Adrenal gland (tissue), 12 donors: ENCODE results near the gene FBXL19. TPM values are rescaled to one million over a fixed set of nuclear protein-coding genes. Genes with fewer than 3 reads are reported as not detected.

Source experiments
- DNase-seq, 7 donors: peaks; one replicate each; pipeline ENCODE4 v3.0.0-alpha.2; 2019 to 2020
- H3K27ac ChIP-seq, 5 donors: fragments of 200-600 bp; sonication (generic) in 4 of 5; 1 replicate in 3 of 5; 2 replicates in 2 of 5; pipeline versions ENCODE4 v1.5.1 to v1.8.0; 2016 to 2020; ENCODE audit warnings: mild to moderate bottlenecking in 1 of 5
- H3K27me3 ChIP-seq: fragments of 200-600 bp; 2 replicates; pipeline ENCODE4 v1.8.0; 2021
- H3K36me3 ChIP-seq, 2 donors: fragments of 200-600 bp; replicated peaks in 1 of 2; 1 replicate in 1 of 2; 2 replicates in 1 of 2; pipeline versions ENCODE4 v1.5.1 to v1.8.0; 2018 to 2022
- H3K4me1 ChIP-seq, 2 donors: fragments of 200-600 bp; replicated peaks in 1 of 2; 1 replicate in 1 of 2; 2 replicates in 1 of 2; pipeline versions ENCODE4 v1.5.1 to v1.8.0; 2018 to 2021
- H3K4me3 ChIP-seq, 4 donors: fragments of 200-600 bp; sonication (generic) in 3 of 4; one replicate each; pipeline ENCODE4 v1.5.1; 2016 to 2018
- H3K9me3 ChIP-seq, 3 donors: fragments of 200-600 bp; sonication (generic) in 1 of 3; replicated peaks in 1 of 3; 1 replicate in 2 of 3; 2 replicates in 1 of 3; pipeline versions ENCODE4 v1.5.1 to v1.8.0; 2016 to 2021
- POLR2A ChIP-seq, 2 donors: fragments of 450-650 bp; IDR thresholded peaks; one replicate each; pipeline ENCODE4 v1.6.1; 2017; ENCODE audit warnings: antibody characterized with exemption in 2 of 2, mild to moderate bottlenecking in 2 of 2, moderate library complexity in 1 of 2
- WGBS, 4 donors: extraction: QIAGEN DNeasy Blood & Tissue Kit in 2 of 4; methylation state at CpG; one replicate each; pipeline versions ENCODE4 v1.1.5 to v1.1.7; 2013 to 2017; 5-methylcytosine and 5-hydroxymethylcytosine counted together
- intact Hi-C, 2 donors: fragments of 100-400 bp; cut with DNase I; formaldehyde crosslinking; loops; one replicate each; pipeline versions ENCODE4 v1.14.1 to v1.15.0; 2022 to 2023
- microRNA counts, 2 donors: library from miRNA; unstranded; fragments of <30 nt; microRNA quantifications; one replicate each; lab custom pipeline; 2016
- microRNA-seq, 3 donors: library from miRNA; unstranded; fragments of <30 nt; microRNA quantifications; one replicate each; pipeline ENCODE4, GENCODE V29; 2017 to 2020
- polyA plus RNA-seq, 3 donors: library from polyadenylated mRNA; stranded (reverse); fragments of 200-250 nt in 2 of 3; fragments of 350-450 nt in 1 of 3; fragmentation: Illumina TruSeq in 1 of 3; extraction: RNeasy Lipid Tissue Mini Kit (QIAGEN cat#74804) in 1 of 3; gene quantifications; one replicate each; pipeline ENCODE4 v1.2.3, GENCODE V29; 2013 to 2014
- small RNA-seq, 2 donors: library from RNA; depleted of rRNA; stranded (forward); fragments of <200 nt; gene quantifications; one replicate each; pipeline ENCODE3, GENCODE V24; 2016
- total RNA-seq, 9 donors: library from RNA; depleted of rRNA in 4 of 9; stranded (reverse); fragments of >200 nt in 4 of 9; fragments of 120-200 nt in 1 of 9; fragmentation: NEBNext Ultra II Directional in 1 of 9; extraction: Animal tissue kit (Norgen Biotek cat#: 25700) in 1 of 9; gene quantifications; one replicate each; pipeline versions ENCODE4 v1.1.0 to v1.2.4, GENCODE V29; 2013 to 2023
- TF ChIP-seq, protein P1 (sequence below), 6 experiments: fragments of 450-650 bp in 4 of 6; fragments of 200-600 bp in 2 of 6; sonication (generic) in 1 of 6; IDR thresholded peaks; 1 replicate in 5 of 6; 2 replicates in 1 of 6; pipeline versions ENCODE4 v1.5.1 to v1.8.0; 2016 to 2021; ENCODE audit warnings: antibody characterized with exemption in 6 of 6, mild to moderate bottlenecking in 2 of 6, moderate library complexity in 1 of 6
- donor health status: healthy with polysubstance abuse.
- donor health status: Bipolar disorder and iron deficiency.
- donor health status: DM: yes; HTN: yes; CAD: no.
- donor health status: DM: no; HTN: no; CAD: no.
- donor health status: DM: no; HTN: no; CAD: no.
- donor health status: DM: yes; HTN: yes; CAD: no.

The FBXL19 gene
- total and polyA plus RNA-seq, 12 donors, result 1.6 to 74.1 (median 12.5) TPM

DNA sequence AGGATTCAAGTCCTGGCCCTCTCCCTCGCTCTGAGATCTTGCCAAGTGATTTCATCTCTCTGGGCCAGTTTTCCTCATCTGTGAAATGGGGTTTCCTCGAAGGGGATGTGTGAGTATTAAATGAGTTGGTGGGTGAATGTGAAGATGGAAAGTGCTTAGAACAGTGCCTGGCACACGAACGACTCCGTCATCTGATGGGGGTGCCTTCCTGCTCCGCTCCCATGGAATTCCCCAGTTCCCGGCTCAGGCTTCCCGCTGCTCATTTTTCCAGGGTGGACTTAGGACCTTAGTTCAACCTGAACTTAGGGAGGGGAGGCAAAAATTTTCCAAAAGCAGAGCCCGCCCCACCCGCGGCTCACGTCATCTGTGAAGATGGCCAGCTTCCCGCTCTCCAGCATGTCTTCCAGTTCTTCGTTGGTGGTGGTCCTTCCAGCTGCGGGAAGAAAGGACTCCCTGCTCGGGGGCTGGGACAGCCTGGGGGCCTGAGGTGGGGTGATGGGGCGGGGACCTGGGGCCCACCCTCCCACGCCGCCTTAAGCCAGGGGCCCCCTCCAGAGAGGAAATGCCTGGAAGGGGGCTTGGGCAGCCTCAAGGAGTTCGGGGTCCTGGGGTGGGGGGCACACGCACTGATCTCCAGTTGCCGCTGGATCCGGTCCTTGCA lies 73.1 kb downstream of the FBXL19 start:
- Histone ChIP-seq H3K4me1 (peaks cover 15 to 21% of the 10 kb centered on the region in 2 donors), H3K27me3 (no peaks in the 10 kb centered on the region), H3K4me3 (peak overlapping the region in 2 of 4 donors; percentile 29 to 60), H3K27ac (peak overlapping the region in 1 of 5 donors; percentile 90), H3K36me3 (no peaks in the 10 kb centered on the region), H3K9me3 (no peaks in the 10 kb centered on the region)
- TF ChIP-seq, protein P1, sequence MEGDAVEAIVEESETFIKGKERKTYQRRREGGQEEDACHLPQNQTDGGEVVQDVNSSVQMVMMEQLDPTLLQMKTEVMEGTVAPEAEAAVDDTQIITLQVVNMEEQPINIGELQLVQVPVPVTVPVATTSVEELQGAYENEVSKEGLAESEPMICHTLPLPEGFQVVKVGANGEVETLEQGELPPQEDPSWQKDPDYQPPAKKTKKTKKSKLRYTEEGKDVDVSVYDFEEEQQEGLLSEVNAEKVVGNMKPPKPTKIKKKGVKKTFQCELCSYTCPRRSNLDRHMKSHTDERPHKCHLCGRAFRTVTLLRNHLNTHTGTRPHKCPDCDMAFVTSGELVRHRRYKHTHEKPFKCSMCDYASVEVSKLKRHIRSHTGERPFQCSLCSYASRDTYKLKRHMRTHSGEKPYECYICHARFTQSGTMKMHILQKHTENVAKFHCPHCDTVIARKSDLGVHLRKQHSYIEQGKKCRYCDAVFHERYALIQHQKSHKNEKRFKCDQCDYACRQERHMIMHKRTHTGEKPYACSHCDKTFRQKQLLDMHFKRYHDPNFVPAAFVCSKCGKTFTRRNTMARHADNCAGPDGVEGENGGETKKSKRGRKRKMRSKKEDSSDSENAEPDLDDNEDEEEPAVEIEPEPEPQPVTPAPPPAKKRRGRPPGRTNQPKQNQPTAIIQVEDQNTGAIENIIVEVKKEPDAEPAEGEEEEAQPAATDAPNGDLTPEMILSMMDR (IDR thresholded peaks at IDR 0.05), result no peak
- TF ChIP-seq POLR2A (IDR thresholded peaks at IDR 0.05), result no peak
- no peak for DNase-seq
- 42 to 59% (median 45%) methylated on average over 13 to 23 of the region's 23 CpGs for WGBS, 4 donors
- intact Hi-C loops, result no loop called here

DNA sequence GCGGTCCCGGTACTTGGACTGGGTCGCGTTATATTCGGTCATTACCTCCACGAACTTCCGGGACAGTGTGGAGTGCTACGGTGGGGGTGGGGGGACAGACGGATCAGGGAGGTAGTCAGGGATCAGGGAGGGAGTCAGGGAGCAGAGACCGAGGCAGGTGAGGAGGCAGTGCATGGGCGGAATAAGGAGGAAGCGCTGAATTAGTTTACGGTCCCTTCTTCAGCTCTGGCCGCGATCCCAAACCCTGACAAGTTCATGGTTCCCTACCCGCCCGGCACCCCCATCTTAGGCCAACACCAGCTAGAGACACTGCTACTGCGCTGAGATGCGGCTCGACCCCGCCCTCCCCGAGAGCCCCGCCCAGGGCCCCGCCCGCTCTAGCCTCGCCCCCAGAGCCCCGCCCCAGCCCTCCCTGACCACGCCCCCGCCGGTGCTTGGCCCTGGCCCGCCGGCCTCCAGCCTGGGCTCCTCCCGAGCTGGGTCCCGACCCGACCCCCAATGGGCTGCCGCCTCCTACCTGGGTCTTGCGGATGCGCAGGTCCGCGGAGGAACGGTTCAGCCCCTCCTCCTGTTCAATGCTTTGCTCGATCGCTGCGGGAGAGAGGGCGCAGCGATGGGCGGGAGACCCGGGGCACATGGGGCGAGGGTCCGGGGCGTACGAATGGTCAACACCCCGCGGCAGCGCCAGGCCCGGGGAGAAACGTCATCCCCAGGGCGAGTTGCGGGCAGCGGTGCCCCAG lies 73.8 kb downstream of the FBXL19 start:
- peak; percentile 78 to 88 (median 84) for DNase-seq
- H3K27me3 ChIP-seq, result no peaks in the 10 kb centered on the region
- peak overlapping the region in 2 of 4 donors; percentile 29 to 60 for H3K4me3 ChIP-seq
- no peaks in the 10 kb centered on the region for H3K36me3 ChIP-seq
- 6 to 12% (median 8%) methylated on average over 22 to 60 of the region's 60 CpGs for WGBS, 4 donors
- no peaks in the 10 kb centered on the region for H3K9me3 ChIP-seq
- TF ChIP-seq POLR2A (IDR thresholded peaks at IDR 0.05), result peak; percentile 44 to 48
- TF ChIP-seq, protein P1 (IDR thresholded peaks at IDR 0.05), result no peak
- H3K27ac ChIP-seq, result peak overlapping the region; percentile 38 to 90 (median 80)
- H3K4me1 ChIP-seq, result peaks cover 15 to 21% of the 10 kb centered on the region in 2 donors
- intact Hi-C loops, result no loop called here

DNA sequence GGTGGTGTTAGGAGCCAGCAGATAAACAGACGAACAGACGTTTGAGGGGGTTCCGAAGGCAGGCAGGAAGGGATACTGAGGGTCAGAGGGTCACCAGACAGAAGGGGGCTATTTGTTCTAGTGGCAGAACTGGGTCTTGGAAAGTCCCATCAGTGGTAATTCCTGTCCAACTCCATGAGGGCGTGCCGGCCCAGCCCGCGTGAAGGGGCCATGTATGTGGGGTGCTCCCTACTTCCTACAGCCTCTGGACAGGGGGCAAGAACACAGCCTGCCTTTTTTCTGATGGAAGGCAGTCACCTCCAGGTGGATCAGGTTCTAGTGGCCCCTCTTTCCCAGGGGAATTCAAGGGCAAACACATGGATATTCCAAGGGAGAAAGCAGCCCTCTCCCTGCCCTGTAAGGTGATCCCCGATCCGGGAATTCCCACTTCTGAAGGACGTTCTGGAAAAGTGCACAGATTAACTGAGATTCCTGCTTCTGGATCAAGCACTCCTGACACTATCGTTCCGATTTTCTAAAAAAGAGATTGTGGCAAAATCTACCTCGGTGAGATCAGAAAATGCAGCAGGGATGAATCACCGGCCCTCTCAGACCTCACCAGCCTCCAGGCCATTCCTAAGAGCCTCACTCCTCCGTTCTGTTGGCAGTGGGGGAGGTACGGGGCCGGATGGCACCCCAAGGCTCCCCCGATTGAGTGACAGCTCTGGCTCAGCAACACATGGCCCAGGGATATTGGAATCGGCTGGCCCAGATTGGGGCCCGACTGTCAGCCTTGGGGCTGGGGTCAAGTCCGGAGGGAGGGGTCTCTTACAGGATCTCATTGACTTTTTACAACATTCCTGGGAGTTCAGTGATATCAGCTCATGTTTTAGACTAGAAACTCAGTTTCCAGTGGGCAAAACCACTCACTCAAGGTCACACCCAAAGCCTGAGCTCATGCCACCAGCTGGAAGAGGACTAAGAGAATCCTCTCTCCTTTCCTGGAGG lies 74.6 kb downstream of the FBXL19 start:
- TF ChIP-seq, protein P1 (IDR thresholded peaks at IDR 0.05), result no peak
- peak in 1 of 2 donors; percentile 51 for TF ChIP-seq POLR2A (IDR thresholded peaks at IDR 0.05)
- intact Hi-C loops, result no loop called here
- Histone ChIP-seq H3K36me3 (no peaks in the 10 kb centered on the region), H3K27ac (peak overlapping the region; percentile 38 to 90 (median 80)), H3K4me1 (peaks cover 15 to 21% of the 10 kb centered on the region in 2 donors), H3K4me3 (peak overlapping the region in 2 of 4 donors; percentile 29 to 60), H3K27me3 (no peaks in the 10 kb centered on the region), H3K9me3 (no peaks in the 10 kb centered on the region)
- peak in 6 of 7 donors; percentile 67 to 75 (median 69) for DNase-seq
- 46 to 57% (median 53%) methylated on average over 10 to 21 of the region's 21 CpGs for WGBS, 4 donors

MicroRNA genes within 50 kb of the gene (microRNA counts, 767-probe panel; counts per million panel counts)
- microRNA hsa-miR-762 (lab: Ali Mortazavi, UCI), result 0 counts per million in 2 donors

Small RNAs within 50 kb of the gene (microRNA-seq; reads per million reads assigned to microRNA genes)
- gene MIR4519 (0.85 to 2.3 (median 0.89) reads per million in 3 donors), gene MIR762 (0 to 1.1 (median 0) reads per million in 3 donors)

Small RNAs within 50 kb of the gene (small RNA-seq; reads per million reads assigned to genes)
- gene AC135048.1 (0 reads per million in 2 donors), gene MIR4519 (0 reads per million in 2 donors), gene MIR762 (0 reads per million in 2 donors)

Other genes with a start within 250 kb of the FBXL19 start
- 10 to 100 TPM in 8 of 9 donors, 1 to 10 TPM in 1; 7.8 to 82.4 (median 48.7) TPM for gene SRCAP, start 224.4 kb upstream of the FBXL19 start, total RNA-seq
- gene SRCAP, start 224.4 kb upstream of the FBXL19 start, polyA plus RNA-seq, result 10 to 100 TPM in 2 of 3 donors, 1 to 10 TPM in 1; 3.7 to 48.1 (median 19.7) TPM
- 10 to 100 TPM; 25.4 to 48.3 (median 34.3) TPM for gene PHKG2, start 175.1 kb upstream of the FBXL19 start, total RNA-seq
- 10 to 100 TPM; 18.7 to 82.8 (median 58.5) TPM for gene PHKG2, start 175.1 kb upstream of the FBXL19 start, polyA plus RNA-seq
- 10 to 100 TPM in 3 of 9 donors, 1 to 10 TPM in 6; 2.3 to 22.1 (median 7.9) TPM for gene CFAP119, start 161.5 kb upstream of the FBXL19 start, total RNA-seq
- 10 to 100 TPM in 2 of 3 donors, 1 to 10 TPM in 1; 6.3 to 37.6 (median 24.6) TPM for gene CFAP119, start 161.5 kb upstream of the FBXL19 start, polyA plus RNA-seq
- gene RNF40, start 161.2 kb upstream of the FBXL19 start, total RNA-seq, result 100 to 1,000 TPM in 8 of 9 donors, 10 to 100 TPM in 1; 86.9 to 164 (median 108) TPM
- 100 to 1,000 TPM; 121 to 143 (median 137) TPM for gene RNF40, start 161.2 kb upstream of the FBXL19 start, polyA plus RNA-seq
- 10 to 100 TPM; 16.6 to 27.0 (median 24.2) TPM for gene ZNF629, start 136.4 kb upstream of the FBXL19 start, total RNA-seq
- 10 to 100 TPM in 2 of 3 donors, 1 to 10 TPM in 1; 7.9 to 14.7 (median 13.6) TPM for gene ZNF629, start 136.4 kb upstream of the FBXL19 start, polyA plus RNA-seq
- gene BCL7C, start 29.5 kb upstream of the FBXL19 start, total RNA-seq, result 10 to 100 TPM; 18.0 to 45.3 (median 30.9) TPM
- gene BCL7C, start 29.5 kb upstream of the FBXL19 start, polyA plus RNA-seq, result 10 to 100 TPM in 2 of 3 donors, 1 to 10 TPM in 1; 7.7 to 88.3 (median 50.1) TPM
- gene CTF1, start 27.0 kb upstream of the FBXL19 start, total RNA-seq, result 10 to 100 TPM in 4 of 9 donors, 1 to 10 TPM in 5; 2.1 to 13.9 (median 8.2) TPM
- gene CTF1, start 27.0 kb upstream of the FBXL19 start, polyA plus RNA-seq, result 1 to 10 TPM; 4.0 to 7.0 (median 4.7) TPM
- 100 to 1,000 TPM in 1 of 9 donors, 10 to 100 TPM in 8; 25.6 to 101 (median 86.3) TPM for gene ORAI3, start 25.5 kb downstream of the FBXL19 start, total RNA-seq
- 10 to 100 TPM; 19.5 to 60.5 (median 45.8) TPM for gene ORAI3, start 25.5 kb downstream of the FBXL19 start, polyA plus RNA-seq
- 10 to 100 TPM in 6 of 9 donors, 1 to 10 TPM in 3; 2.3 to 23.0 (median 11.6) TPM for gene SETD1A, start 34.2 kb downstream of the FBXL19 start, total RNA-seq
- gene SETD1A, start 34.2 kb downstream of the FBXL19 start, polyA plus RNA-seq, result 10 to 100 TPM in 2 of 3 donors, 1 to 10 TPM in 1; 8.7 to 40.1 (median 19.1) TPM
- 10 to 100 TPM in 8 of 9 donors, 1 to 10 TPM in 1; 2.7 to 78.8 (median 35.5) TPM for gene HSD3B7, start 61.6 kb downstream of the FBXL19 start, total RNA-seq
- gene HSD3B7, start 61.6 kb downstream of the FBXL19 start, polyA plus RNA-seq, result 10 to 100 TPM; 11.1 to 46.3 (median 24.3) TPM
- 1 to 10 TPM in 5 of 9 donors, under 1 TPM in 2, not detected in 2; 0.17 to 2.5 (median 2.0) TPM for gene STX1B, start 87.1 kb downstream of the FBXL19 start, total RNA-seq
- gene STX1B, start 87.1 kb downstream of the FBXL19 start, polyA plus RNA-seq, result 1 to 10 TPM in 2 of 3 donors, under 1 TPM in 1; 0.71 to 5.3 (median 1.2) TPM
- gene STX4, start 110.0 kb downstream of the FBXL19 start, total RNA-seq, result 10 to 100 TPM; 25.0 to 99.5 (median 34.4) TPM
- 100 to 1,000 TPM in 2 of 3 donors, 10 to 100 TPM in 1; 48.4 to 225 (median 152) TPM for gene STX4, start 110.0 kb downstream of the FBXL19 start, polyA plus RNA-seq
- 10 to 100 TPM in 8 of 9 donors, 1 to 10 TPM in 1; 2.4 to 29.5 (median 11.2) TPM for gene ZNF668, start 150.7 kb downstream of the FBXL19 start, total RNA-seq
- gene ZNF668, start 150.7 kb downstream of the FBXL19 start, polyA plus RNA-seq, result 10 to 100 TPM in 2 of 3 donors, 1 to 10 TPM in 1; 6.2 to 19.5 (median 11.7) TPM
- gene ZNF646, start 150.8 kb downstream of the FBXL19 start, total RNA-seq, result 10 to 100 TPM in 8 of 9 donors, 1 to 10 TPM in 1; 6.9 to 17.8 (median 13.9) TPM
- 10 to 100 TPM in 1 of 3 donors, 1 to 10 TPM in 2; 3.1 to 15.4 (median 3.7) TPM for gene ZNF646, start 150.8 kb downstream of the FBXL19 start, polyA plus RNA-seq
- gene PRSS53, start 165.4 kb downstream of the FBXL19 start, total RNA-seq, result 1 to 10 TPM in 4 of 9 donors, under 1 TPM in 5; 0.18 to 3.0 (median 0.89) TPM
- 10 to 100 TPM in 1 of 3 donors, 1 to 10 TPM in 1, under 1 TPM in 1; 0.29 to 11.0 (median 3.1) TPM for gene PRSS53, start 165.4 kb downstream of the FBXL19 start, polyA plus RNA-seq
- gene VKORC1, start 171.2 kb downstream of the FBXL19 start, total RNA-seq, result 100 to 1,000 TPM in 7 of 9 donors, 10 to 100 TPM in 2; 38.6 to 267 (median 154) TPM
- 100 to 1,000 TPM in 1 of 3 donors, 10 to 100 TPM in 2; 69.5 to 120 (median 82.1) TPM for gene VKORC1, start 171.2 kb downstream of the FBXL19 start, polyA plus RNA-seq
- gene BCKDK, start 184.8 kb downstream of the FBXL19 start, total RNA-seq, result 100 to 1,000 TPM in 5 of 9 donors, 10 to 100 TPM in 4; 27.0 to 181 (median 104) TPM
- gene BCKDK, start 184.8 kb downstream of the FBXL19 start, polyA plus RNA-seq, result 10 to 100 TPM; 30.6 to 32.1 (median 30.6) TPM
- gene KAT8, start 194.1 kb downstream of the FBXL19 start, total RNA-seq, result 10 to 100 TPM; 61.1 to 94.0 (median 83.5) TPM
- gene KAT8, start 194.1 kb downstream of the FBXL19 start, polyA plus RNA-seq, result 100 to 1,000 TPM in 1 of 3 donors, 10 to 100 TPM in 2; 45.0 to 148 (median 97.4) TPM
- 1 to 10 TPM in 1 of 9 donors, under 1 TPM in 4, not detected in 4; 0.41 to 1.8 (median 0.65) TPM for gene PRSS8, start 212.2 kb downstream of the FBXL19 start, total RNA-seq
- under 1 TPM in 2 of 3 donors, not detected in 1; 0.16 to 0.20 TPM for gene PRSS8, start 212.2 kb downstream of the FBXL19 start, polyA plus RNA-seq
- 10 to 100 TPM in 1 of 9 donors, 1 to 10 TPM in 7, under 1 TPM in 1; 0.89 to 18.3 (median 7.3) TPM for gene PRSS36, start 226.5 kb downstream of the FBXL19 start, total RNA-seq
- 10 to 100 TPM in 1 of 3 donors, 1 to 10 TPM in 2; 1.0 to 17.7 (median 8.2) TPM for gene PRSS36, start 226.5 kb downstream of the FBXL19 start, polyA plus RNA-seq